H1 (cell line): ENCODE results near the gene RABL2B. TPM values are rescaled to one million over a fixed set of nuclear protein-coding genes. Genes with fewer than 3 reads are reported as not detected.

ENCODE experiments used
- ATF3 ChIP-seq: IDR thresholded peaks from 2 replicates; pipeline ENCODE4 v1.6.1; 2011; ENCODE audit warnings: low read depth, mild to moderate bottlenecking, low read length; ENCODE audit not compliant: insufficient read depth
- CBX5 ChIP-seq: fragments of 300-800, 300-1000 bp; sonication (generic); IDR thresholded peaks from 2 replicates; pipeline ENCODE4 v1.7.1; 2016; ENCODE audit warnings: antibody characterized with exemption, low read length, low read depth
- CHD7 ChIP-seq: fragments of 300-600 bp; sonication (generic); IDR thresholded peaks from 2 replicates; pipeline ENCODE4 v1.7.1; 2012; ENCODE audit warnings: low read length, moderate library complexity, mild to moderate bottlenecking, inconsistent platforms; ENCODE audit not compliant: insufficient replicate concordance
- POU5F1 ChIP-seq: IDR thresholded peaks from 2 replicates; pipeline ENCODE4 v1.6.1; 2011; ENCODE audit warnings: low read depth, mild to moderate bottlenecking, low read length, moderate library complexity
- RXRA ChIP-seq: IDR thresholded peaks from 2 replicates; pipeline ENCODE4 v1.6.1; 2011; ENCODE audit warnings: low read depth, mild to moderate bottlenecking, low read length, moderate library complexity; ENCODE audit not compliant: insufficient read depth
- SIRT6 ChIP-seq: IDR thresholded peaks from one replicate; pipeline ENCODE4 v1.7.1; 2012; ENCODE audit warnings: low read length, inconsistent platforms
- TAF1 ChIP-seq: IDR thresholded peaks from 2 replicates; pipeline ENCODE4 v1.6.1; 2011; ENCODE audit warnings: mild to moderate bottlenecking, low read depth, low read length
- TEAD4 ChIP-seq: IDR thresholded peaks from 2 replicates; pipeline ENCODE4 v1.6.1; 2012; ENCODE audit warnings: low read depth, low read length, inconsistent platforms, mixed read lengths
- YY1 ChIP-seq: IDR thresholded peaks from 2 replicates; pipeline ENCODE4 v1.6.1; 2011; ENCODE audit warnings: low read depth, mild to moderate bottlenecking, low read length
- ZNF274 ChIP-seq: IDR thresholded peaks from 2 replicates; pipeline ENCODE4 v1.7.0; 2012; ENCODE audit warnings: low read length, borderline replicate concordance; ENCODE audit errors: extremely low read depth
- polyA plus RNA-seq, 7 experiments: library from polyadenylated mRNA; depleted of rRNA in 3 of 7; stranded (reverse) in 5 of 7; unstranded in 2 of 7; fragments of >200 nt in 5 of 7; fragments of 200-250 nt in 2 of 7; gene quantifications; 1 replicate in 5 of 7; 2 replicates in 1 of 7; 4 replicates in 1 of 7; pipeline versions ENCODE4 v1.2.1 to v1.2.3, GENCODE V29; 2011 to 2013; ENCODE audit warnings: missing spikeins in 2 of 7, mixed read lengths in 2 of 7
- total RNA-seq: library from RNA; stranded (reverse); fragmentation: NEBNext Ultra II Directional; extraction: Animal tissue kit (Norgen Biotek cat#: 25700); gene quantifications from 2 replicates; pipeline ENCODE4 v1.2.1, GENCODE V29; 2021

Gene RABL2B
- total and polyA plus RNA-seq, 2 of the 8 experiments (the other 6 are each of a cell fraction or from before 2014, with no cell fraction given): 16.2 to 26.5 TPM

- no peak for TF ChIP-seq CHD7
- TF ChIP-seq RXRA: no peak
- no peak for TF ChIP-seq POU5F1
- no peak for TF ChIP-seq CBX5
- no peak for TF ChIP-seq YY1
- TF ChIP-seq SIRT6: no peak
- TF ChIP-seq TAF1: no peak
- TF ChIP-seq ATF3: no peak
- no peak for TF ChIP-seq TEAD4
- TF ChIP-seq ZNF274: no peak
- TF ChIP-seq, all 59 proteins: peak for 0
Observed at GRCh38 chr22:50725597-50725996, 57.8 kb downstream of the RABL2B start (continued).
